SJCRH30 (cell line): ENCODE results near the gene ITGA5. TPM values are rescaled to one million over a fixed set of nuclear protein-coding genes. Genes with fewer than 3 reads are reported as not detected.

Source experiments
- DNase-seq, 2 experiments: peaks; one replicate each; pipeline ENCODE4 v3.0.0-alpha.2; 2015 to 2020
- H3K27ac ChIP-seq: fragments of 250-450 bp; sonication (Bioruptor Pico); 2 replicates; pipeline ENCODE4 v1.5.1; 2020; ENCODE audit warnings: mild to moderate bottlenecking, moderate library complexity
- H3K27me3 ChIP-seq: fragments of 250-450 bp; sonication (Bioruptor Pico); 2 replicates; pipeline ENCODE4 v1.5.1; 2020; ENCODE audit warnings: mild to moderate bottlenecking, moderate library complexity
- H3K36me3 ChIP-seq: fragments of 250-450 bp; sonication (Bioruptor Pico); 2 replicates; pipeline ENCODE4 v1.5.1; 2020; ENCODE audit warnings: mild to moderate bottlenecking, moderate library complexity
- H3K4me1 ChIP-seq: fragments of 250-450 bp; sonication (Bioruptor Pico); 2 replicates; pipeline ENCODE4 v1.5.1; 2020; ENCODE audit warnings: mild to moderate bottlenecking, moderate library complexity
- H3K4me3 ChIP-seq: fragments of 250-450 bp; sonication (Bioruptor Pico); 2 replicates; pipeline ENCODE4 v1.5.1; 2020; ENCODE audit warnings: mild to moderate bottlenecking, moderate library complexity
- H3K9me3 ChIP-seq: fragments of 250-450 bp; sonication (Bioruptor Pico); replicated peaks from 2 replicates; pipeline ENCODE4 v1.5.1; 2020; ENCODE audit warnings: mild to moderate bottlenecking, moderate library complexity
- total RNA-seq: library from RNA; depleted of rRNA; stranded (reverse); fragments of >200 nt; shearing (Covaris generic); gene quantifications from 2 replicates; pipeline ENCODE4 v1.2.3, GENCODE V29; 2014

The ITGA5 gene
- total RNA-seq, 1 experiment from 2014 or later = 38.1 TPM

- DNase-seq = no peak
- Histone ChIP-seq H3K4me3 (no peak overlapping the region), H3K36me3 (peaks cover 25% of the 10 kb centered on the region), H3K9me3 (no peaks in the 10 kb centered on the region), H3K4me1 (peaks cover 26% of the 10 kb centered on the region), H3K27ac (peak overlapping the region; percentile 69), H3K27me3 (no peaks in the 10 kb centered on the region)
These were observed 26.4 kb downstream of the ITGA5 start for GRCh38 chr12:54392485-54393206.

GRCh38 chr12:54390668-54391551 is 28.2 kb downstream of the ITGA5 start:
- H3K36me3 ChIP-seq = peaks cover 12% of the 10 kb centered on the region
- H3K27me3 ChIP-seq = no peaks in the 10 kb centered on the region
- H3K9me3 ChIP-seq = no peaks in the 10 kb centered on the region
- H3K27ac ChIP-seq = no peak overlapping the region
- no peak for DNase-seq
- peak overlapping the region; percentile 42 for H3K4me3 ChIP-seq
- peaks cover 42% of the 10 kb centered on the region for H3K4me1 ChIP-seq

DNA sequence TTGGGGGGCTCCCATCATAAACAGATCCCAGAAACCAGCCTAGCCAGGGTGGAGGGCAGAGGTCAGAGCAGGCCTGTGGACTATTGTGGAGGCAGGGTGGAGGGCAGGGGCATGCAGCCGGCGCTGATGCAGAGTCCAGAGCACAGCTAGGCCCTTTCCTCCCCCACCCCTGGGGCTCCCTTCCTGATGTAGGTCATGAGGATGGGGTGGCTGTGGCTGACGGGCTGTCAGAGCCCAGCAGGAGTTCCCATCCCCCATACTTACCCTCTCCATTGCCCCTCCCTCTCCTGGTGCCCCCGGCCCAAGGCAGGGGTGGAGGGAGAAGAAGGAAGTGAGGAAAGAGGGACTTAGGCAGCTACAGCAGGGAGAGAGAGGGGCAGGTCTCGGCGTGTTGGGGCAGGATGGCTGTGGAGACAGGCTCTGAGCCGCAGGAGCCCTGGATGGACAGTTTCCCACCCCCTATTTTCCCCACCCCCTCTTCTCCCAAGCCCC is 28.8 kb downstream of the ITGA5 start:
- peaks cover 7% of the 10 kb centered on the region for H3K36me3 ChIP-seq
- H3K27me3 ChIP-seq = no peaks in the 10 kb centered on the region
- H3K9me3 ChIP-seq = no peaks in the 10 kb centered on the region
- peaks cover 49% of the 10 kb centered on the region for H3K4me1 ChIP-seq
- H3K4me3 ChIP-seq = no peak overlapping the region
- DNase-seq = no peak
- no peak overlapping the region for H3K27ac ChIP-seq

GRCh38 chr12:54389607-54390175 is 29.4 kb downstream of the ITGA5 start:
- no peak for DNase-seq
- peaks cover 4% of the 10 kb centered on the region for H3K36me3 ChIP-seq
- H3K27ac ChIP-seq = no peak overlapping the region
- no peak overlapping the region for H3K4me3 ChIP-seq
- no peaks in the 10 kb centered on the region for H3K27me3 ChIP-seq
- H3K4me1 ChIP-seq = peaks cover 54% of the 10 kb centered on the region
- no peaks in the 10 kb centered on the region for H3K9me3 ChIP-seq

GRCh38 chr12:54389134-54389508 is 29.9 kb downstream of the ITGA5 start:
- no peak overlapping the region for H3K4me3 ChIP-seq
- no peaks in the 10 kb centered on the region for H3K27me3 ChIP-seq
- no peak overlapping the region for H3K27ac ChIP-seq
- H3K9me3 ChIP-seq = no peaks in the 10 kb centered on the region
- no peaks in the 10 kb centered on the region for H3K36me3 ChIP-seq
- DNase-seq = no peak
- H3K4me1 ChIP-seq = peaks cover 54% of the 10 kb centered on the region

DNA sequence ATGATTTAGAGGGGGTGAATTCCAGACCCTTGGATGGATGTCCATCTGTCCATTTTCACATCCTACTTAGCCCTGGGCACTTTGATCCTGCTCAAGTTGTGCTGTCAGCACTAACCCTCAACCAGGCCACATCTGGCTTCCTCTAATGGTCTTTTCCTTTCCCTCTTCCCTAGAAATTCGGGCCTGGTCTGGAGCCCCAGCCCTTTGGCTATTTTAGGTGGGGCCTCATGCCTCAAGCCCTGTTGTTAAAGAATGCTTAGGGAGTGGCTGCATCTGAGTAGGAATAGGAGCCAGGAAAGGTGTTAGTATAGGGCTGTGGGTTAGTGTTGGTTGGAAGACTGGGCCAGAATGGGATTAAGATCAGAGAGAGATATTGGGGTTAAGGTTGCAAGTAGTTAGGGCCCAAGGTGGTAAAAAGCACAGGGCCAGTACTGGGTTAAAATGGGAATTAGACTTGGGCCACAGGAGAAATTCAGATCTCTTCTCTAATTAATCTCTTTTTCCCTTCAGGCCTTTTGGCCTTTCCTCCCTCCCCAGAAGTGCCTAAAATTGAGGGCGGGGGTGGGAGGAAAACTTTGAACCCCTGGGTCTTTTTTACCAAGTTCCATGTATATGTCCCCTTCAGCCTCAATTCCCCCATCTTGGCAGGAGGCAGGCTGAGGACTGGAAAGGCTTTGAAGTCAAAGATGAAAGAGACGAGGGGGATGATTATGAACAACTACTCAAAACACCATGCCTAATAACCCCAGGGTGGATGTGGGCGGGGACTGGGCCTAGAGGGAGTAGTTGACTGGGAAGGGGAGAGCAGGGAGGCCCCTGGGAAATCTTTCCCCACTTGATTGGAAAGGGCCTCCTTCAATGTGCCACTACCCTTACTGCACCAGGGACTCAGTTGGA is 30.6 kb downstream of the ITGA5 start:
- peaks cover 52% of the 10 kb centered on the region for H3K4me1 ChIP-seq
- H3K36me3 ChIP-seq = no peaks in the 10 kb centered on the region
- H3K27ac ChIP-seq = no peak overlapping the region
- no peaks in the 10 kb centered on the region for H3K9me3 ChIP-seq
- H3K4me3 ChIP-seq = no peak overlapping the region
- no peak for DNase-seq
- no peaks in the 10 kb centered on the region for H3K27me3 ChIP-seq

DNA sequence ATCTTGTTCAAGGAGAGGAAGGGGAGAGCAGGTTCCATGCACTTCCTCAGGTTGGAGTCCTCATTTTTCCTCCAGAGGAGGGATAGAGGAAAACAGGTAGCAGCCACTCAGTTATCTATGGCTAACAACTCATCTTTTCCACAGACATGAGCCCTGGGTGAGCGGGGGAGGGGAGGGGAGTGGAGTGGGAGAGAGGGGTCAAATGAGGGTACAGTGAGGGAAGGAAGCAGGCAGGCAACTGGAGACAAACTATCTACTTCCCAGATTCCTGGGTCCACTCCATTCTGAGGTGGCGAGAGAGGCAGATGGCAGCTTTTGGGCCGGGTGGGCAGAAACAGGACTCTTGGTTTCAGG is 32.0 kb downstream of the ITGA5 start:
- H3K27ac ChIP-seq = no peak overlapping the region
- no peaks in the 10 kb centered on the region for H3K36me3 ChIP-seq
- no peaks in the 10 kb centered on the region for H3K27me3 ChIP-seq
- no peak for DNase-seq
- H3K4me3 ChIP-seq = no peak overlapping the region
- H3K9me3 ChIP-seq = no peaks in the 10 kb centered on the region
- H3K4me1 ChIP-seq = peaks cover 44% of the 10 kb centered on the region

- no peaks in the 10 kb centered on the region; the same call in 1 of the 2 replicates for H3K36me3 ChIP-seq
- DNase-seq = no peak
- H3K4me1 ChIP-seq = peaks cover 44% of the 10 kb centered on the region
- H3K27ac ChIP-seq = no peak overlapping the region
- no peaks in the 10 kb centered on the region for H3K9me3 ChIP-seq
- H3K4me3 ChIP-seq = no peak overlapping the region
- H3K27me3 ChIP-seq = no peaks in the 10 kb centered on the region
These were observed 32.5 kb downstream of the ITGA5 start for GRCh38 chr12:54386403-54387113.

GRCh38 chr12:54385251-54385914 is 33.7 kb downstream of the ITGA5 start:
- Histone ChIP-seq H3K36me3 (no peaks in the 10 kb centered on the region; the same call in 1 of the 2 replicates), H3K4me1 (peaks cover 44% of the 10 kb centered on the region), H3K4me3 (peak overlapping the region; percentile 44), H3K27ac (peak overlapping the region; percentile 41; the same call in 1 of the 2 replicates), H3K27me3 (no peaks in the 10 kb centered on the region), H3K9me3 (no peaks in the 10 kb centered on the region)
- peak; percentile 47 to 73 for DNase-seq

DNA sequence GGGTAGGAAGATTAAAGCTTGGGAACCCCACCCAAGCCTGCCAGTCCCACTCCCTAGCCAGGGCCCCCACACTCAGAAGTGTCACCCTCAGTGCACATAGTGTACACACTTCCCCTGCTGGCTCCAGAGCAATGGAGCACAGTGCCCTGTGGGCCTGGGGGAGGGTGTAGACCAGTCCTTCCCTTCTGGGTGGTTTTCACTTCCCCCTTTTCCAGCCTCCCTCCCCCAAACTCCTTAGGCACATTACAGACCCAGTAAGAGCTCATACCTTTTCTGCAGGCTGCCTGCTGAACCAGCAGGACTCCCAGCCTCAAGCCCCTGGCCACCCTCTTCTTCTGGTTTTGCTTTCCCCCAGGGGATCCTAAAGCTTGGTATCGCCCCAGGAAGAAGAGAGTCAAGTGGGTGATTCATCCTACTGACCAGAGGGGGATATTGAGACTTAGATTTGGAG is 34.5 kb downstream of the ITGA5 start, which contains the start of gene ZNF385A:
ZNF385A (minus strand) TSS at position 143 of the 451 bp plus-strand sequence. CDS start 219 bp downstream, outside the sequence.
- no peaks in the 10 kb centered on the region for H3K9me3 ChIP-seq
- no peak for DNase-seq
- H3K27ac ChIP-seq = peak within 1 kb of the TSS; percentile 41; the same call in 1 of the 2 replicates
- H3K27me3 ChIP-seq = no peaks in the 10 kb centered on the region
- H3K4me1 ChIP-seq = peaks cover 44% of the 10 kb centered on the region
- H3K4me3 ChIP-seq = peak within 1 kb of the TSS; percentile 44
- no peaks in the 10 kb centered on the region; the same call in 1 of the 2 replicates for H3K36me3 ChIP-seq

GRCh38 chr12:54383041-54383609 is 35.9 kb downstream of the ITGA5 start:
- H3K36me3 ChIP-seq = no peaks in the 10 kb centered on the region; the same call in 1 of the 2 replicates
- H3K4me3 ChIP-seq = no peak overlapping the region
- H3K27me3 ChIP-seq = no peaks in the 10 kb centered on the region
- H3K9me3 ChIP-seq = no peaks in the 10 kb centered on the region
- peaks cover 40% of the 10 kb centered on the region for H3K4me1 ChIP-seq
- H3K27ac ChIP-seq = no peak overlapping the region
- DNase-seq = no peak

GRCh38 chr12:54381136-54381535 is 37.9 kb downstream of the ITGA5 start:
- Histone ChIP-seq H3K9me3 (no peaks in the 10 kb centered on the region), H3K4me3 (no peak overlapping the region), H3K27ac (no peak overlapping the region), H3K4me1 (peaks cover 26% of the 10 kb centered on the region), H3K36me3 (no peaks in the 10 kb centered on the region; the same call in 1 of the 2 replicates), H3K27me3 (no peaks in the 10 kb centered on the region)
- no peak for DNase-seq
